Muscle of back (tissue), 11 donors: ENCODE results near the gene LSM6. TPM values are rescaled to one million over a fixed set of nuclear protein-coding genes. Genes with fewer than 3 reads are reported as not detected.

Source experiments
- DNase-seq, 3 donors: peaks; one replicate each; pipeline versions ENCODE4 v3.0.0 to v3.0.0-alpha.2; 2013
- polyA plus RNA-seq, 10 donors: library from polyadenylated mRNA; unstranded; fragments of 120-200 nt; gene quantifications; one replicate each; pipeline ENCODE4 v1.2.1, GENCODE V29; 2013; ENCODE audit not compliant: insufficient read length in 10 of 10

LSM6 gene
- polyA plus RNA-seq, 10 donors: 29.3 to 50.7 (median 38.2) TPM

DNA sequence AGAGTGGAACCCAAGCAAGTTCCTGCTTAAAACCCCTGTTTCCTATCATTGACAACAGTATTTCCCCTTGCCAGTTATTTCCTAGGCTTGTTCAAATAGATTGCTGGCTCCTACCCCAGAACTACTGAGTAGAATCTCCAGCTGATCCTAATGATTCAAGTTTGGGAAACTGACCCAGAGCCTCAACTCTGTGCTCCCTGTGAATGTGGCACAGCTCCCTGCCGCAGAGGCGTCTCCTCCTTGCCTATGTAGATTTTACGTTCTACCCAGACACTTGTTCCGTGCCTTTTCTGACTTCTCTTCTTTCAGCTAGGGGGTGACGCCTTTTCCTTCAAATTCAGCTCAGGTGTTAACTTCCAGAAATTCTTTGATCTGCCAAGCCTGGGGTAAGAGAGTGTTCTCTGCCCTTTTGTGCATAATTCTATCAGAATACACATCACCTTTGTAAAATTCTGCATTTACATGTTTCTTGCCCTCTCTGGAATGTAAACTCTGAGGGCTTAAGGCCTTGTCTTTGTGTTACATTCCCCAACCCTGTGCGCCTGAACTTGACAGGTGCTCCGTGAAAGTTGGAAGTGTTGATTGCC lies 4.4 kb downstream of the LSM6 start:
- DNase-seq: no peak

DNA sequence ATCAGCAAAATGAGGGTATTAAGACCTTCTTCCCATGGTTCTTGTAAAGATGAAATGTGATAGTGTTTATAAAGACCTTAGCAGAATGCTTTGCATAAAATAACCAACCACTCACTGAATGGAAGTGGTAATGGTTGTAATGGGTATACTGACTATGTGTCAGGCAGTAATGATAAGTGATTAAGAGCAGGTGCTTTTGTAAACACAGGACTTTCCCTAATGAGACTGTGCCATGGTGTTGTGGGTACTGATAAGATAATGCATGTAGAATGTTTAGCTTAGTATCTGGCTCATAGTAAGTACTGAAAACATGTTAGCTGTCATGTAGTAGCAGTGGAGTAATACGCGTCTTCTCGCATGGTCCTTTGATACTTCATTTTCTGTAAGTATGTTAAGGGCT lies 6.9 kb downstream of the LSM6 start:
- DNase-seq: no peak

DNA sequence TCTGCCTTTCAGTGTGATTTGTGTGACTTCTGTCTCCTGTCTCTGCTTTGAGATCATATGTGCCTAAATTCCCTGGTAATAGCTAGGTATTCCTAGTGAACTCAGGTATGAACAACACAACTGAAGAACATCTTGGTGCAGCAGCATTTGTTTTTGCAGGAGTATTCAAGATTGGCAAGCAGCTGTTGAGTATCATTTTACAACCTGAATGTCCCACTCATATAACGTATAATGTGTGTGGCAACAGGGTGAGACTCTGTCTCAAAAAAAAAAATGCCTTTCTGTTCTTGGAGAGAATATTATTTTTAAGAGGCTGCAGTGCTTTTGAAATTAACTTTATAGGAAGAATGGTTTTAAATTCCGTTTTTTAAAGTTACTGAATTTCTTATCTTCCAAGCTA lies 7.7 kb downstream of the LSM6 start:
- DNase-seq: no peak

DNA sequence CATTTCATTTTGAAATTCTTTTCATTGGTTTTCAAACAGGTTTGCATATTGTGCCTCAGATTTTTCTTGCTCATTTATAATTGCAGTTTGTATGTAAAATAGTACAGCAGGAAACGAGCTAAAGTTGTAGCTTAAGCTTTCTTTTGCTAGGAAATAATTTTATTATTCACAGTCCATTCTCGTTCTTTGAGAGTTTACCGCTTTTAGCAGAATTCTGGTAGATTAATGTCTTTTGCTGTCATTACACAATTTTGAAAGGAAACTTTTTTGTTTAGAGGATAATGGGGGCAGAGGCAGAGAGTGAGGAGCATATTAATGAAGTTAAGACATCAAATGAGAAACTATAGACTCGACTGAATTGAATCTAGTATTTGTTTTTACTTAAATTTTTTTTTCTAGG lies 10.5 kb downstream of the LSM6 start:
- DNase-seq: no peak

DNA sequence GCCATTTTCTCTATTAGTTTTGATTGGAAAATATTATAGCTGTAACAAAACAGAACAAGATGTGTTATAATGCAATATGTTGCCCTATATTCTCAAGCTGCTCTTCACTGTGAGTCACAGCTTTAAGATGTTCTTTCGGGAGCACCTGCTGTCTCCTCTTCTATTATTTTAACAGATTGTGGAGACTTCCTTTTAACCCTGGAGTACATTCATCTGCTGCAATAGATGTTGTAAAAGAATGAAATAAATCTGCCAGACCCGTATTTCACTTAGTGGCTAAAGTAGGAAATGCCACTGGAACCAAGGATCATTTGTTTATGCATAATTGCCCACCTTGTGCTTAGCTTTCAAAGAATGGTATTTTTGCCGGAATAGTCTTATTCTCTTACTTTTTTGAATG lies 11.1 kb downstream of the LSM6 start:
- no peak for DNase-seq

DNA sequence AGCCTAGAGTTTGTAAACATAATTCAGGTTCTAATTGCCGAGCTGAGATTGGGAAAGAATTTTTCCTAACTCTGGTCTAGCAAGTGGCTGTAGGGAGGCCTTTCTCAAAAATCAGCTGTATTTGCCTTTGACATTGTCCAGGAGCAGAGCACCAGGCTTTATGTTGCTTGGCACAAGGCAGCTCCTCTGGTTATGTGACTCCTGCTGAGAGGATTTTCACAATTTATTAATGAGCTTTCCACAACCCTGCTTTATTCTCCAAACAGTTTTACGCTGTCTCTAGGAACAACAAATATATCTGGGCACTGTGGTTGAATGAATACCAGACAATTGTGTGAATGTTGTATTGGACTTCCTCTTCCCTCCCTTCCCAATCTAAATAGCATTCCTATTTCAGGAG lies 14.9 kb downstream of the LSM6 start:
- no peak for DNase-seq

DNA sequence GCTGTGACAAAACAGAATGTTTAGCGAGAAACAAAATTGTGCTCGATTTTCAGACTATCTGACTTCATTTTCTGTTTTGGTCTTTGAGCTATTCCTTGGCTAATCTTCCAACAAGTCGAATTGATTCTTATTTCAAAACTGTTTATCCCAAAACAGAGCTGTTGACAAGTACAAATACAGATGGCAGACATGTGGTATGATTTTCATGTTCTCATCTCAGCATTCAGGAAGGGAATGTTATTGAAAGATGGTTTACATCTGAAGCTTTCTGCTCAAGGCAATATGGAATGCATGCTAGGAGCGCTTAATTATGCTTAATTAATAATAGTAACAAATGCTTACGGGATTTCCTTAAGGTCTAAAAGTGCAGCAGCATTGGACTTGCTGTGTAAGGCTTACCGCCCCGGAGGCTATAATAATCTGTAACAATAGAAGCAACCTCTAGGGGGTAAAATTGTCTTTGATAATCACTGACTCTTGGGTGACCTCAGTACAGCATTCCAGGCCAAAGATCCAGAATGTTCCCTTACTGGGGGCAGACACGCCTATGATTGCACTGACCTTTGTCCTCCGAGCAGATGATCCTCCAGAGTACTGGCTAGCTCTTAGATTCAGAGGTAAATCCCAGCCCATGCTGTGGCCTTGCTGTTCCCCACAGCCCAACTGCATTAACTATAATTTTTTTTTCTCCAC lies 16.4 kb downstream of the LSM6 start:
- DNase-seq: peak in 2 of 3 donors; percentile 9 to 41

DNA sequence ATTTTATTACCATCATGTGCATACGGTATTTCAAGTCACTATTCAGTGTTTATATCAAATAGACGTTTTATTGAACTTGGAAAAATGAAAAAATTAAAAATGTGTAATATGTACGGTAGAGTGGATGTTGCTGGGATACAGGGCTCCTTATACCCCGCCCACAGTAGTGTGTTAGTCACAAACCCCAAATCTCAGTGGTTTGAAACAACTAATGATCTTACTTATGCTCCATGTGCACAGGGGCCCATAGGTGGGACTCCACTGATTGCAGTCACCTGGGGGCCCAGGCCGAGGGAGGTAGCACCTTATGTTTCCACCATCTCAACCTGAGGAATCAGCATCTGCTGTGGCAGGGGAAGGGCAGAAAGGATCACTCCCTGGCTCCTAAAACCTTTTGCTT lies 18.1 kb downstream of the LSM6 start:
- no peak for DNase-seq

DNA sequence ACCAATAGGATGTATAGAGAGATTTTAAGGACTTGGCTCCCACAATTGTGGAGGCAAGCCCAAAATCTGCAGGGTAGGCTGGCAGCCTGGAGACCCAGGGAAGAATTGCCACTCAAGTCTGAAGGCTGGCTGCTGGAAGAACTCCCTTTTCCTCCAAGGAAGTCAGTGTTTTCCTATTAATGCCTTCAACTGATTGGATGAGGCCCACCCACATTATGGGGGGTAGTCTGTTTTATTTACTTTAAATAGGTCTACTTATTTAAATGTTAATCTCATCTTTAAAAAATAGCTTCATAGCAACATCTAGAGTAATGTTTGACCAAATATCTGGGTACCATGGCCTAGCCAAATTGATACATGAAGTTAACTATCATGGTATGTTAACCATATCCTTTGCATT lies 18.7 kb downstream of the LSM6 start:
- DNase-seq: no peak

DNA sequence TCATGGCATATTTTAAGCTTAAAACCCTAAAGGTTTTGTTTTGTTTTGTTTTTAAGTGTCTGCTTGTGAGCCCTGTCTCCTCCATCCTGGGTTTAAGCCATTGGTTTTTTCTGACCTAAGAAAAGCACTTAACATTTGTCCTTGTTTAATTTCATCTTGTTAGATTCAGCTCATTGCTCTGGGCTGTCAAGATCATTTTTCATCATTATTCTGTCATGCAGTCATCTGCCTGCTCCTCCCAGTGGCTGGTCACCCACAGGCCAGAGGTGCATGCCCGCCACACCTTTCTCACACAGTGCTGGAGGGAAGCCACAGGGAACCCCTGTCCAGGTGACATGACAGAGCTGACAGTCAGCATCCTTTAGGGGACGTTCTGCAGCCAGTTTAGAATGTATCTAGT lies 27.1 kb downstream of the LSM6 start:
- no peak for DNase-seq

DNA sequence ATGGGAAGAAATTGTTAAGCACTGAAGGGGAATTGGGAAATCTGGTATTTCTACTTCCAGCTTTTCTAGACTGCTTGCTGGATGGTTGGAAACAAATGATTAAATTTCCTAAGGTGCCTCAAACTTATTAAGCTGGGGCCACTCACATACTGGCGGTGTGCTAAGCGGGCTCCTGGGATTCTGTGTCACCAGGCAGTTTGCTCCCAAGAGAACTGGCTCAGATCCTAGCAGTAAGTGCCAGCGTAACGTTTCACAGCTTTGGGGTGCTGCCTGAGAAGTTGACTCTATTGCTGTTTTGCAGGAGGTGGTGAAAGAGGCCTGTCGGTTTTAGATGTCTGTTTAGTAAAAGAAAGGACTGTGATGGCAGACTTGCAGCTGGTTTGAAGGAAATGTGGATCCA lies 31.9 kb downstream of the LSM6 start:
- DNase-seq: no peak

DNA sequence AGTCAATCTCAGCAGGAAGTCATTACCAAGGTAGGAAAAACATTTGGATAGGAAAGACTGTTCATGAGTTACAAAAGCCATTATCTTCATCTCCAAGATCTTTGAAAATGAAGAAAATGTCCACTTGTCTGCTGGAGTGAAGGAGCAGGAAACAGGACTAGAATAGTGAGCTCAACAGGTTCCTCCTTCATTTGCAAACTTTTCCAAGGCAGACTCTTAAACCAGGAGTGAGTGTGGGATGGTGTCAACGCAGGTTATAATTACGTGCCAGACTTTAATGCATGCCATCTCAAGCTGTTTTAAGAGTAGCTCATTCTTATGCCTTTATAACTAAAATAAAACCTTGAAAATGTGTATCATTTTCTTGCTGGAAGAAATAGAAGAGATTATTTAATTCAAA lies 35.4 kb downstream of the LSM6 start:
- DNase-seq: no peak

DNA sequence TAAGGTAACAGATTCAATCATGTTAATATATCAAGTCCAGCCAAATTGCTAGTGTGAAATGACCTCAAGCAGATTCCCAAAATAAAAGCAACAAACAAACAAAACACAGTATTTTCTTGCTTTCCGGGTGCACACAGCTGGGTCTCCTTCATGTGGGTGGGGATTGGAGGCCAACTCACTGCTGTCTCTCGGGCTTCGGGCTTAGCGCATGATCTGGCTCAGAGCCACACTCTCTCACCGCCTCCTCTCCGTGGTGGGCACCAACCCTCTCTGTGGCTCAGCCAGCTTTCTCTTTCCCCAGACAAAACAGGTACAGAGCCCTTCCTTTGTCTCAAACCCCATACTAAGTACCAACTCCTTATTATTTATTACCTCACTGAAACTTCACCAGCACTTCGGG lies 35.9 kb downstream of the LSM6 start:
- DNase-seq: no peak

DNA sequence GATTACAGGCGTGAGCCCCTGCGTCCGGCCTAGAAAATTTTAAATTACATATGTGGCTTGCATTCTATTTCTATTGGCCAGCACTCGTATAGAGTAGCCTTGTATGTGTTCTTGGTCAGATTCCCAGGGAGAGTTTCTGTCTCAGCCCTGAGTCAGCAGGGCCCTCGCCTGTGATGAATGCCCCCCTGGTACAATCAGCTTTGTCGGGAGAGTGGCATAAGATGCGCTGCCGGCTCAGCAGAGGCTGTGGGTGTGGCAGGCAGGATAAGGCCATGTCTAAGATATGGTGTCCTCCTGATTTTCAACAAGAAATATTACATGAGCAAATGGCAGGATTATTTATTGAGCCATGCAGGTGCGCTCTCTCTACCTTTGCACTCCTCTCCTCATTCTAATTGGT lies 37.3 kb downstream of the LSM6 start:
- no peak for DNase-seq

DNA sequence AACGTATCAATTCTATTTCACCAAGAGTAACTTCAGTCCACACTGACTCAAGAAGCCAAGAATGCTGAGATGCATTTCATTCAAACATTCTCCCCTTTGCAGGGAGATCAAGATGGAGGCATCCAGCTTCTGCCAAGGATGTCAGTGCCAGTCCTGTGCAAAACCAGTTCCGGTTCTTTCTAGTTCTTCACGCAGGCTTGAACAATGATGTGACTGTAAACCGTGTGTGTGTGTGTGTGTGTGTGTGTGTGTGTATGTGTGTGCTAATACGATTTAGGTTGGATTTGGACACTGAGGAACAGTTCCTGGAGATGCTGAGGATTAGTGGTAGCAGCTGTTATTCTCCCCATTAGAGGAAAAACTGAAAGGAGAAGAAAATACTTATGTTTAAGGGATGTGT lies 38.7 kb downstream of the LSM6 start, which contains the start of gene REELD1:
REELD1 (plus strand) TSS at position 301 of the 400 bp plus-strand sequence. CDS start 2,415 bp downstream, outside the sequence.
- DNase-seq: no peak

DNA sequence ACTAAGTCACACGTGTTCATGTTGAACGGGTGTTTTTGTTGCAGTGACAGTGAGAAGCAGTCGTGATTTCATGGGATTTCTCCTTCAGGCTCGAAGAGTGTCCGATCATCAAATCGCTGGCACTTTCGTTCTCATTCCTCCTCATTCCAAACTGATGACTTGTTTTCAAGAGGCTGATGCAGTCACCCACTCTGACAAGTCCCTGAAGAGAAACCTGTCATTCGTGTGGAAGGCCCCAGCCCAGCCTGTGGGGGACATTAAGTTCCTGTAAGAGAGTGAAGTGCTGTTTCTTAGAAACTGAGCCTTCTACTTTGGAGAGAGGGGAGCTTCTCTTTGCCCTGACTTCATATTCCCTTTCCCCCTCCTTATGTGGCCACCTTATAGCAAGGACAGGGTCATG lies 46.8 kb downstream of the LSM6 start:
- DNase-seq: peak in 1 of 3 donors; percentile 13

DNA sequence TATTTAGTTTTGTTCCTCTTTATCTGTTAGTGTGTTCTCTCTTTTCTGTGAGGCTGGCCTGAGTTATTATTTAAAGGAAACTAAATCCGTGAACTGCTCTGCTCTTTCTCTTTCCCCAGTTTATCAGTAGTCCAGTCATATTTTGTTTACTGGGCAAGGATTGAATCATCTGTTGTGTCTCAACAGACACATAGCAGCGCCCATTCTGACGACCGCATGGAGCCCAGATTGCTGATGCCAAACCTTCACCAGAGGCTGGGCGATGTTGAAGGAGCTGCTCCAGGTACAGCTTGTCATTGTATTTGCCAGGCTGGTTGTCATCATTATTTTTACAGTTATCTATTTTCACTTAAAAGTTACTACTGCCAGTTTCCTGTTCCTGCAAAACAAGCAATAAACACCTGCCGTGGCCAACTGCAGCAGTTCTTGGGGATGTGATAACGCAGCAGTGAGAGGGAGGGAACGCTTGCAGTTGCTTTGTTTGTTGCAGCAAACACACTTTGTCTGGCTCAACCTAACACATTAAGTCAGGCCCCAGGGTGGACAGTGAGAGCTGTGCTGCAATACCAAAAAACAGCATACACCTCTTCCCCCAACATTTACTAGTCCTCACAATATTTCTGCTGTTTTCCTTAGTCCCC lies 48.9 kb downstream of the LSM6 start:
- no peak for DNase-seq

DNA sequence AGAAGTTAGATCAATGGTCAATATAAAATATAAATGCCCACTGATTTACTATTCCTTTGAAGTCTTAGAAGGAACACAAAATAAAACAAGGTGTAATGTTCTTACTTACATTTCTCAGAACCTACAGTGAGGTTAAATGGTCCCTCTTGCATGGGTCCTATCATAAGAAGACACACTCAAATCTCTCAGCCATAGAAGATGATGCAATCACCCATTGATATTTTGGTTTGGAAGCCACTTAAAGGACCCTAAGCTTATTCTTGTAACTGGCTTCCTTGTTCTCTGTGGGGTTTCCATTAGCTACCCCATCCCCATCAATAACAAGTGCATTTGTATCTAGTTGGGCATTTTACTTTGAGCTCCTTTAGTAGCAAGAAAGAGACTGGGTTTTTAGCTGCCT lies 53.9 kb downstream of the LSM6 start:
- no peak for DNase-seq

DNA sequence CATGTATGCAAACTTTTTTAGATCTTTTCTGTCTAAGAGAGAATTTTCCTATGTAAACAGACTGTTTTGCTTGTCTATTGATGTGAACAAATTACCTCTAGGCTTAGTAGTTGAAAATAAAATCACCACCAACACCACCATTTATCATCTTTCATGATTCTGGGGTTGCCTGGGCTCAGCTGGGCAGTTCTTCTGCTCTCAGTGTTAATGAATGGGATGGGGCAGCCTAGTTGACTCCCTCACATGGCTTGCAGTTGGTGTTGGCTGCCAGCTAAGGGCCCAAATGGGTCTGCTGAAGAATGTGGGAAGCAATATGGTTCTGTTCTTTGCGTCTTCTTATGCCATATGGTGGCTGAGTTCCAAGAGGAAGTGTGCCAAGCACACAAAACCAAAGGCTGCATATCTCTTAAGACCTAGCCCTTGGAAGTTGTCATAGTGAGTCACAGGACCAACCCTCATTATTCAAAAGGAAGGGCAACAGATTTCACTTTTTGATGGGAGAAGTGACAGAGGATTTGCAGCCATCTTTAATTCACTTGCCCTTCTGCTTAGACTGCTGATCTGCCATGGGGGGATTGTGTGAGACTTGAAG lies 56.7 kb downstream of the LSM6 start:
- DNase-seq: no peak

DNA sequence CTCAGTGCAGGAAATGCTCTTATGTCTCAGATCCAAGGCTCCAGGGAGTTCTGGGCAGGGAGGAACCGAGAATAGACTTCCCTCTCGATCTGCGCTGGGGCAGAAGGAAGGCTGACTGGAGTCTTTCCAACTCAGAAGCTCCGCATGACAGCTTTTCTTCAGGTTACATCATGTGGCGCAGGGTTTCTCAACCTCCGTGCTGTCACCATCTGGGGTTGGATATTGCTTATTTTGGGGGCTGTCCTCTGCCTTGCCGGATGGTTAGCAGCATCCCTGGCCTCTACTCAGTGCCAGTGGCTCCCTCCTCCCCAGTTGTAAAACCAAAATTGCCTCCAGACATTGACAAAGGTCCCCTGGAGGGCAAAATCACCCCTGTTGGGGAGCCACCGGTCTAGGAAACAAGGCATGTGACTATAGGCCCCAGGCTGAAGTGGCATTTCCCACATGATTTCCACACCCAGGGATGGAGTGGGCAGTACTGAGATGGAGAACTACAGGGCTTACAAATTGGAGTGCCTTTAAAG lies 60.2 kb downstream of the LSM6 start:
- DNase-seq: no peak

DNA sequence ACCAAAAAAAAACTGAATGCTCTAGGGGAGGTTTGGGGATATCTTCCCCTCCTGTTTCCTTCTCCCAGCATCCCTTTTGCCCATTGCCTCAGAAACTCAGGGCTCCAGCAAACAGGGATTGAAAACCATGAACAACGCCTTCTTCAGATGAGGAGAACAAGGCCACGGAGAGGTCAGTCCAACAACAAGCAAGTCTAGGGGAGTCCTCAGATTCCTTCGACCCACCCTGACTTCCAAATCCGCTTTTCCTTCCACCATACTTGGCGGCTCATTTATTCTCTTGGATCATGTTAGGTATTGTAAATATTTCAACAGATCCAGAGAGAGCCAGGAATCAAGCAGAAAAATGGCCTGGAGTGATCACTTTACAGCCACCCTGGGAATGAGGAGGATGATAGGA lies 60.7 kb downstream of the LSM6 start:
- peak in 2 of 3 donors; percentile 17 to 80 for DNase-seq

DNA sequence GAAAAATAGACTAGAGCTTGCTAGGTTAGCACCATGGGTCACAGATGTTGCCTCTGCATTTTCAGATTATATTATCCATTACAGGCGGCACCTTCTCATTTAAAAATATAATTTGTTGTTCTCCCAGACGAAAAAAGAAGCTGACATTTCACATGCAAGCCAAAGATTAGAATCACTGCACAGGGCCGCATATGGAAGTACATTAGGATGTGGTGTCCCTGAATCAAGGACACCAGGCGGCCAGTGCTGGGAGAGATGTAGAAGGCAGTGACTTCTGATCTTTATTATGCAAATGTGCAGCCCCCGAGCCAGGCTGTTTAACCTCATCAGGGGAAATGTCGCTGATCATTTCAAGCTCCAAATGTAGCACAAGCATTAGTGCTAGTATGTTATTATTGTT lies 61.6 kb downstream of the LSM6 start:
- DNase-seq: no peak

DNA sequence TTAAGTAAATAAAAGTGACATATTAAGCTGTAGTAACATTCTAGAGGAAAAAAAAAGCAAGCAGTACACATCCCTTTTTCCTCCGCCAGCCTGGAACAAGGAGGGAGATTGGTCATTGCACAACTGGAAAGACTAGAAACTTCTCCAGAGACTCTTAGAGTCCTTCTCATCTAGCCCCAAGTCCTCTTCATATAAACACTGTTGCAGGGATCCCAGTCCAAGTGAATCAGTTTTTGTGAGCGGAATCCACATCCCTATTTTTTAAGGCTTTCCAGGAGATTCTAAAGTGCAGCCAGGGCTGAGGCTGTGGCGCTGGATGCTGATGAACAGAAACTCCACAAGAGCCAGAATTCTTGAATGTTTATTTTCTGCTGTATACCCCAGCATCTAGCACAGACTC lies 62.6 kb downstream of the LSM6 start:
- DNase-seq: peak; percentile 34 to 84 (median 57)
